Measurements from ENCODE around the gene TNRC6A. TPM values are rescaled to one million over a fixed set of nuclear protein-coding genes. Genes with fewer than 3 reads are reported as not detected.

TNRC6A gene
- total RNA-seq, 1 experiment from 2014 or later: 41.6 TPM

GRCh38 chr16:24730914-24731313 is 1.5 kb downstream of the TNRC6A start:
- H3K27ac Mint-ChIP-seq (ENCODE audit: low read depth, unreplicated experiment): peak overlapping the region; percentile 80
- intact Hi-C loops (cut with micrococcal nuclease): loop anchor here (1.0 kb wide), 1 partner anchor 30 kb away; no protein-coding TSS in a partner anchor
- H3K27me3 Mint-ChIP-seq (ENCODE audit: insufficient read depth, unreplicated experiment): no peaks in the 10 kb centered on the region
- H3K36me3 Mint-ChIP-seq (ENCODE audit: insufficient read depth, unreplicated experiment): peaks cover 32% of the 10 kb centered on the region
- peaks cover 27% of the 10 kb centered on the region for H3K4me1 Mint-ChIP-seq (ENCODE audit: insufficient read depth, unreplicated experiment)
- no peak for DNase-seq (ENCODE audit: unreplicated experiment)
- no peak for TF ChIP-seq CTCF (IDR thresholded peaks at IDR 0.05; ENCODE audit: unreplicated experiment)
- no peaks in the 10 kb centered on the region for H3K9me3 Mint-ChIP-seq (ENCODE audit: unreplicated experiment)
- peak overlapping the region; percentile 88 for H3K4me3 Mint-ChIP-seq (ENCODE audit: unreplicated experiment)
- BruUV-seq (replicated peaks): TSS peak; percentile 47
- ChIA-PET CTCF (interaction anchor here (0.6 to 1.4 kb wide), 6 partner anchors 9 to 214 kb away, joined by 3 to 6 read pairs (median 3); no protein-coding TSS in a partner anchor), POLR2A (interaction anchor here (0.6 to 2.4 kb wide), 20 partner anchors 9 to 1225 kb away, joined by 3 to 19 read pairs (median 4); partner anchors contain the start of gene RBBP6)

- Mint-ChIP-seq H3K27ac (ENCODE audit: low read depth, unreplicated experiment) (peak overlapping the region; percentile 80), H3K36me3 (ENCODE audit: insufficient read depth, unreplicated experiment) (peaks cover 38% of the 10 kb centered on the region), H3K9me3 (ENCODE audit: unreplicated experiment) (no peaks in the 10 kb centered on the region), H3K4me1 (ENCODE audit: insufficient read depth, unreplicated experiment) (peaks cover 35% of the 10 kb centered on the region), H3K4me3 (ENCODE audit: unreplicated experiment) (peak overlapping the region; percentile 88), H3K27me3 (ENCODE audit: insufficient read depth, unreplicated experiment) (no peaks in the 10 kb centered on the region)
- ChIA-PET POLR2A (interaction anchor here (1.1 to 2.4 kb wide), 6 partner anchors 10 to 193 kb away, joined by 3 to 10 read pairs (median 4); partner anchors contain the start of gene RBBP6), CTCF (interaction anchor here (1.2 kb wide), 1 partner anchor 8 kb away, joined by 3 read pairs; no protein-coding TSS in a partner anchor)
- no TSS peak for BruUV-seq (replicated peaks)
- no peak for TF ChIP-seq CTCF (IDR thresholded peaks at IDR 0.05; ENCODE audit: unreplicated experiment)
- no peak for DNase-seq (ENCODE audit: unreplicated experiment)
- intact Hi-C loops (cut with micrococcal nuclease): no loop called here
Measured at GRCh38 chr16:24731722-24732419, 2.4 kb downstream of the TNRC6A start.

GRCh38 chr16:24734382-24734781 is 4.9 kb downstream of the TNRC6A start:
- H3K4me3 Mint-ChIP-seq (ENCODE audit: unreplicated experiment): no peak overlapping the region
- intact Hi-C loops (cut with micrococcal nuclease): no loop called here
- no peak overlapping the region for H3K27ac Mint-ChIP-seq (ENCODE audit: low read depth, unreplicated experiment)
- no peak for DNase-seq (ENCODE audit: unreplicated experiment)
- H3K9me3 Mint-ChIP-seq (ENCODE audit: unreplicated experiment): no peaks in the 10 kb centered on the region
- ChIA-PET POLR2A (interaction anchor here (0.5 to 2.9 kb wide), 5 partner anchors 14 to 194 kb away, joined by 3 to 17 read pairs (median 3); no protein-coding TSS in a partner anchor), CTCF (interaction anchor here (0.7 kb wide), 1 partner anchor 33 kb away, joined by 3 read pairs; no protein-coding TSS in a partner anchor)
- H3K36me3 Mint-ChIP-seq (ENCODE audit: insufficient read depth, unreplicated experiment): peaks cover 53% of the 10 kb centered on the region
- no TSS peak for BruUV-seq (replicated peaks)
- TF ChIP-seq CTCF (IDR thresholded peaks at IDR 0.05; ENCODE audit: unreplicated experiment): no peak
- H3K4me1 Mint-ChIP-seq (ENCODE audit: insufficient read depth, unreplicated experiment): peaks cover 46% of the 10 kb centered on the region
- no peaks in the 10 kb centered on the region for H3K27me3 Mint-ChIP-seq (ENCODE audit: insufficient read depth, unreplicated experiment)

GRCh38 chr16:24736758-24737157 is 7.3 kb downstream of the TNRC6A start:
- Mint-ChIP-seq H3K9me3 (ENCODE audit: unreplicated experiment) (no peaks in the 10 kb centered on the region), H3K4me3 (ENCODE audit: unreplicated experiment) (no peak overlapping the region), H3K36me3 (ENCODE audit: insufficient read depth, unreplicated experiment) (peaks cover 58% of the 10 kb centered on the region), H3K27ac (ENCODE audit: low read depth, unreplicated experiment) (peak overlapping the region; percentile 84), H3K27me3 (ENCODE audit: insufficient read depth, unreplicated experiment) (no peaks in the 10 kb centered on the region), H3K4me1 (ENCODE audit: insufficient read depth, unreplicated experiment) (peaks cover 43% of the 10 kb centered on the region)
- BruUV-seq (replicated peaks): no TSS peak
- intact Hi-C loops (cut with micrococcal nuclease): no loop called here
- POLR2A ChIA-PET: interaction anchor here (0.6 to 1.9 kb wide), 6 partner anchors 8 to 200 kb away, joined by 3 to 16 read pairs (median 6); no protein-coding TSS in a partner anchor
- no peak for TF ChIP-seq CTCF (IDR thresholded peaks at IDR 0.05; ENCODE audit: unreplicated experiment)
- CTCF ChIA-PET: interaction anchor here (0.7 to 1.3 kb wide), 3 partner anchors 11 to 170 kb away, joined by 3 to 4 read pairs (median 3); no protein-coding TSS in a partner anchor
- no peak for DNase-seq (ENCODE audit: unreplicated experiment)

Measured in MCF 10A (cell line).